Activated CD8-positive, alpha-beta T cell treated with anti-CD3 and anti-CD28 coated beads, Interleukin-2, amount 10 ng/mL, durations not matched to agents 7 days and 5 days (primary cell): ENCODE results near the gene BCR. TPM values are rescaled to one million over a fixed set of nuclear protein-coding genes. Genes with fewer than 3 reads are reported as not detected.

Experiments used
- ATAC-seq: fragments of 150-1000 bp; cut with Tn5 transposase; one replicate; pipeline ENCODE4 v1.10.0; 2021; ENCODE audit warnings: moderate library complexity
- CTCF ChIA-PET: fragments of 350-600 bp; sonication (Branson Sonifier 250); formaldehyde crosslinking; loops from one replicate; lab custom pipeline; 2021; ENCODE audit warnings: antibody characterized with exemption; lab: Charles Lee
- POLR2A ChIA-PET: fragments of 350-600 bp; sonication (Branson Sonifier 250); formaldehyde crosslinking; loops from one replicate; lab custom pipeline; 2021; ENCODE audit warnings: antibody characterized with exemption; lab: Charles Lee
- DNase-seq: peaks from one replicate; pipeline ENCODE4 v3.0.0-alpha.2; 2020
- H3K27ac Mint-ChIP-seq: one replicate; pipeline ENCODE4 v1.8.0; 2021; ENCODE audit warnings: mild to moderate bottlenecking, mixed read lengths
- H3K27me3 Mint-ChIP-seq: one replicate; pipeline ENCODE4 v1.8.0; 2021; ENCODE audit warnings: low read depth, mixed read lengths
- H3K36me3 Mint-ChIP-seq: one replicate; pipeline ENCODE4 v1.8.0; 2021; ENCODE audit warnings: low read depth, mixed read lengths
- H3K4me1 Mint-ChIP-seq: one replicate; pipeline ENCODE4 v1.8.0; 2021; ENCODE audit warnings: low read depth, mixed read lengths
- H3K4me3 Mint-ChIP-seq: one replicate; pipeline ENCODE4 v1.8.0; 2021; ENCODE audit warnings: mild to moderate bottlenecking, mixed read lengths
- H3K9me3 Mint-ChIP-seq: one replicate; pipeline ENCODE4 v1.8.0; 2022; ENCODE audit warnings: mixed read lengths; ENCODE audit not compliant: insufficient read depth
- total RNA-seq, 2 experiments: library from RNA; stranded (reverse); gene quantifications; one replicate each; pipeline ENCODE4 v1.2.3, GENCODE V29; 2021

BCR gene
- total RNA-seq, 2 experiments from 2014 or later = 31.1 to 31.9 TPM

DNA sequence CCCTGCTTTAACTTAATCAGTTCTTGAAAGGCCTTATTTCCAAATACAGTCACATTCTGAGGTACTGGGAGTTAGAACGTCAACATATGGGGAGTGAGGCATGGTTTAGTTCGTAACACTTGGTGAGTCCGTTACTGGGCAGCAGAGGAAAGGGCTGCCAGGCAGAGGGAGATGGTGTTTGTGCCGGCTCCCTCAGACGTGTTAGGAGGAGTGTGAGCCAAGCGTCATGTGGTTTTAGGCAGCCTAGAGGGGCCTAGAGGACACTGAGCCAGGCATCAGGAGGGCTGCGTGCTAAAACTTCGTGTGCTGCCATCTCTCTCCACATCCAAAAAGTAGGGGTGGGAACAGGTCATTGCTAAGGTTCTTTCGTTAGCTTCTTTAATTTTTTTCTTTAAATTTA is 10.2 kb downstream of the BCR start:
- ATAC-seq = no peak
- Mint-ChIP-seq H3K4me1 (peaks cover 16% of the 10 kb centered on the region), H3K36me3 (peaks cover 15% of the 10 kb centered on the region), H3K27ac (no peak overlapping the region), H3K27me3 (no peaks in the 10 kb centered on the region), H3K4me3 (no peak overlapping the region), H3K9me3 (no peaks in the 10 kb centered on the region)
- CTCF ChIA-PET = no interaction called here
- no peak for DNase-seq
- POLR2A ChIA-PET = no interaction called here

DNA sequence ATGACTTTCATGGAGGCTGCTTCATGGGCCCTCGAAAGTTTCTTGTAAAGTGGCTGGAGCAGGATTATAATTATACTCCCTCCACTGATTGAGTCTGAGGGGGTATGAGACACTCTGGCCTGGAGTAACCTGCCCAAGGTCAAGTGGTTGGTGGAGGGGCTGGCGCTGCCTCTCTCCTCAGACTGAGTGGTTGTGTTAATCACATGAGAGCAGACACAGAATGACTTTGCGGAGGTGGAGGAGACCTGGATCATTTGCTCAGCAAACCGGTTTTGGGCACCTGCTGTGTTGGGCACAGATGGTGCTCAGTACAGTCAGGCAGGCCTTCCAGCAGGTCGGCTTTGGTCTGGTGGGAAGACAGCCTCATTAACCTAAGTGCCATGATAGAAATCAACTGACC is 11.8 kb downstream of the BCR start:
- POLR2A ChIA-PET = no interaction called here
- CTCF ChIA-PET = interaction anchor here (0.9 kb wide), 1 partner anchor 90 kb away, joined by 3 read pairs; no protein-coding TSS in a partner anchor
- no peak for DNase-seq
- Mint-ChIP-seq H3K27ac (no peak overlapping the region), H3K4me3 (no peak overlapping the region), H3K36me3 (peaks cover 7% of the 10 kb centered on the region), H3K4me1 (peaks cover 7% of the 10 kb centered on the region), H3K27me3 (no peaks in the 10 kb centered on the region), H3K9me3 (no peaks in the 10 kb centered on the region)
- no peak for ATAC-seq

DNA sequence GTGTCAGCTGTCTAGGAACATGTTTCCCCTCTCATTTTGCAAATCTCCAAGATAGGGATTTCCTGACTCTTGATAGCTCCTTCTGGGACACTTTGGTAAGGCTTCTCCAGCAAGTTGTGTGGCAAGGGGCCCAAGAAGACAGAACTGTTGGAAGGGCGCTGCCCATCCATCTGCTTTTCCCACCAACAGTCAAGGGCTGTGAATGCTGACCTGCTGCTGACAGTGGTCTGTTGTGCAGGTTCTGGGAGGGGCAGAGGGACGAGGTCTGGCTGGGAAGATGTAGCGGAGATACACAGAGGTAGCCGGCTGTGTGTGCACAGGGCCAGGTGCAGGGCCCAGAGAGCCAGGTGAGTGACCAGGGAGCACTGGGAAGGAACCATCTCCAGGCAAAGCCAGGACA is 12.2 kb downstream of the BCR start:
- H3K4me3 Mint-ChIP-seq = no peak overlapping the region
- ChIA-PET POLR2A (no interaction called here), CTCF (interaction anchor here (0.9 kb wide), 1 partner anchor 89 kb away, joined by 3 read pairs; no protein-coding TSS in a partner anchor)
- no peaks in the 10 kb centered on the region for H3K9me3 Mint-ChIP-seq
- ATAC-seq (no peak), DNase-seq (no peak)
- no peaks in the 10 kb centered on the region for H3K27me3 Mint-ChIP-seq
- peaks cover 5% of the 10 kb centered on the region for H3K4me1 Mint-ChIP-seq
- no peak overlapping the region for H3K27ac Mint-ChIP-seq
- H3K36me3 Mint-ChIP-seq = peaks cover 5% of the 10 kb centered on the region

DNA sequence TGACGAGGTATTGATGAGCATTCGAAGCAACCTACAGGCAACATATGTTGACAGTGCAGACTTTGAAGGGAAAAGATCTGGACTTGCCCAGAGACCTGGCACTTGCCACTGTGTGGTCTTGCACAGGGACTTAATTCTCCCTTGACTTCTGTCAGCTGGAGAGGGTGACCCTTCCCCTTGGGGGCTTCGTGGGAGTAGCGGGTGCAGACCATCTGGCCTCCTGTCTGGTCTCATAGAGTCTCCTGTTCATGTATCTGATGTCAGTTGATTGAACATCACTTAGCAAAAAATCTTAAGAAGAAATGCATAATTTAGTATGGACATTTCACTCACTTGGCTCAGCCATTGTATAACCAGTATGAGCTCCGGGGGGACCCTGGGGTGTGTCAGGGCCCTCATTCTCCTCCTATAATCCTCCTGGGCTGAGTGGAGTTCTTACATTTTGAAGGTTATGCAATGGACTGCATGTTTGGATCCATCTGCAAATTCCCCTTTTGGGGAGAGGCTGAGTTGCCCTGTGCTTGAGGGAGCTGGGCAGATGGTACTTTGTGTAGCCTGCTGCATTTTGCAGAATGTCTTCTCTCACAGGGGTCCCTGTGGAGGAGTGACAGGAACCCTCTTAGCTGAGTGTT is 13.0 kb downstream of the BCR start:
- ATAC-seq = no peak
- no peak for DNase-seq
- Mint-ChIP-seq H3K27ac (no peak overlapping the region), H3K4me3 (no peak overlapping the region), H3K27me3 (no peaks in the 10 kb centered on the region), H3K36me3 (no peaks in the 10 kb centered on the region), H3K9me3 (no peaks in the 10 kb centered on the region), H3K4me1 (no peaks in the 10 kb centered on the region)
- ChIA-PET CTCF (interaction anchor here (0.9 kb wide), 1 partner anchor 88 kb away, joined by 3 read pairs; no protein-coding TSS in a partner anchor), POLR2A (no interaction called here)

DNA sequence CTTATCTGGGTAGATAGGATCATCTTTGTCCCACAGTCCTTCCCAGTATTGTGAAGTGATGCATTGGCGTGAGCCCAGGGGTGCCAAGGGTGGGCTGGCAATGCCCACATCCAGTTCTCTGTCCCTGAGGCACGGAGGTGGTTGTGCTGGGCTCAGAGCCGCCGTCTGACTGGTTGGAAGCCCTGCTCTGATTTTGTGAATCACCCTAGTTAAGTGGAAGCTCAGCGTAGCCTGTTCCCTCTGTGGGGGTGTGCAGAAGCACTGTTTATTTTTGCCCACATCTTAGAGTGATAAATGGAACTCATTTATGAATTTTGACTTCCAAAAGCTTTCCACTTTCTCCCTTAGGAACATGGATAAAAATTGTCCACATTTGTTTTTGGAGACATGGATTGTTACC is 13.6 kb downstream of the BCR start:
- POLR2A ChIA-PET = no interaction called here
- no peak overlapping the region for H3K4me3 Mint-ChIP-seq
- H3K9me3 Mint-ChIP-seq = no peaks in the 10 kb centered on the region
- no peaks in the 10 kb centered on the region for H3K36me3 Mint-ChIP-seq
- H3K27ac Mint-ChIP-seq = no peak overlapping the region
- ATAC-seq (no peak), DNase-seq (no peak)
- no peaks in the 10 kb centered on the region for H3K27me3 Mint-ChIP-seq
- no peaks in the 10 kb centered on the region for H3K4me1 Mint-ChIP-seq
- CTCF ChIA-PET = no interaction called here

DNA sequence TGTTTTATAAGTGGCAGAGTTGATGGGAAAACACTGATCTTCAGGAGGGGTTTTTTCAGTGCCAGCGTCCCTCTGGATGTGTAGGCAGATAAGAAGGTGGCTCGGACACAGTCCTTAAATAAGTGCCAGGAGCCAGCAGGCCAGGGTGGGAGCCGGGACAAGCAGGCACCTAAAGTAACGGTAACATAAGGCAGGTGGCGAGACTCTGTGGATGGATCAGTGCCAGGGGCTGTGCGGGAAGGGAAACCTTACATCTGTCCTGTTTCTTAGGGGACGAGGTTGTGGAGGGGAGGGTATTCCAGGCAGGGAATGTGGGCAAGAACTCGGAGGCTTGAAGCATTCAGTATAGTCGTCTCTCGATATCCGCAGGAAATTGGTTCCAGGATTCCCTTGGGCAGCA is 15.9 kb downstream of the BCR start:
- no peaks in the 10 kb centered on the region for H3K36me3 Mint-ChIP-seq
- DNase-seq (no peak), ATAC-seq (no peak)
- no peaks in the 10 kb centered on the region for H3K27me3 Mint-ChIP-seq
- CTCF ChIA-PET = no interaction called here
- H3K9me3 Mint-ChIP-seq = no peaks in the 10 kb centered on the region
- no peak overlapping the region for H3K4me3 Mint-ChIP-seq
- POLR2A ChIA-PET = no interaction called here
- no peaks in the 10 kb centered on the region for H3K4me1 Mint-ChIP-seq
- no peak overlapping the region for H3K27ac Mint-ChIP-seq

DNA sequence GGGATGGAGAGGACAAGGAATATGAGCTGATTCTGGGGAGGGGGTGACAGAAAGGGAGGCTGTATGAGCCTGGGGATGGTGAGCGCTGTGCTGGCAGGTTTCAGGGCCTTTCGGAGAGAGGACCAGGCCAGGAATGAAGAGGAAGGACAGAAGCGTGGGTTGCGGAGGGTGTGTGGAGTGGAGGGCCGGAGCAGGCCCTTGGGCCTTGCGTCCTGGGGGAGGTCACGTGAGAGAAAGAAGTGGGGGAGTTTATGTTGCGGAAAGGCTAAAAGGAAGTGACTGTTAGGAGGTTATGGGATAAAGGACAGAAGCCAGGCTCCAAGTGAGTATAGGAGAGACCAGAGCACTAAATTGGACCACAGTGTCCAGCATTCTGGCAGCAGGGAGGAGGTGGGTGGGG is 17.5 kb downstream of the BCR start:
- ATAC-seq (no peak), DNase-seq (no peak)
- Mint-ChIP-seq H3K36me3 (no peaks in the 10 kb centered on the region), H3K9me3 (no peaks in the 10 kb centered on the region), H3K4me3 (no peak overlapping the region), H3K27me3 (no peaks in the 10 kb centered on the region), H3K27ac (no peak overlapping the region), H3K4me1 (no peaks in the 10 kb centered on the region)
- CTCF ChIA-PET = no interaction called here
- POLR2A ChIA-PET = no interaction called here

DNA sequence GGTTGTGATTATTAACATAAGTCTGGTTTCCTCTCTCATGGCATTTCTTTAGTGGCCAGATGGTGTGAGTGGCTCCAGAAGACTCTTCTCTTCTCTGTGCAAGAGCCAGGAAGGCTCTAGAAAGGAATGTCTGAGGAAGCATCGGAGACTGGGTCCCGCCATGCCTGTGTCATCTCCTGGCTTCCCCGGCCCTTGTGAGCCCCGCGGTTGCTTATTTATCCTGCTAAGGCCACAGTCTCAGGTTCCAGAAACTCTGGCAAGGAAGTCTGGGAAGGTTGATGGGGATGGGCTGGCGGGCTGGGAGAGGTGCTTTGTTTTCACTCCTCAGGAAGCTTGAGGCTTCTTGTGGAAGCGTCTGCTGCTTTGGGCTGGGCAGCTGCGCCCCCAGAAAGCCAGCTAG is 18.9 kb downstream of the BCR start:
- no peaks in the 10 kb centered on the region for H3K27me3 Mint-ChIP-seq
- DNase-seq (no peak), ATAC-seq (no peak)
- no peaks in the 10 kb centered on the region for H3K4me1 Mint-ChIP-seq
- peaks cover 3% of the 10 kb centered on the region for H3K36me3 Mint-ChIP-seq
- H3K27ac Mint-ChIP-seq = no peak overlapping the region
- POLR2A ChIA-PET = no interaction called here
- CTCF ChIA-PET = no interaction called here
- no peak overlapping the region for H3K4me3 Mint-ChIP-seq
- H3K9me3 Mint-ChIP-seq = no peaks in the 10 kb centered on the region

DNA sequence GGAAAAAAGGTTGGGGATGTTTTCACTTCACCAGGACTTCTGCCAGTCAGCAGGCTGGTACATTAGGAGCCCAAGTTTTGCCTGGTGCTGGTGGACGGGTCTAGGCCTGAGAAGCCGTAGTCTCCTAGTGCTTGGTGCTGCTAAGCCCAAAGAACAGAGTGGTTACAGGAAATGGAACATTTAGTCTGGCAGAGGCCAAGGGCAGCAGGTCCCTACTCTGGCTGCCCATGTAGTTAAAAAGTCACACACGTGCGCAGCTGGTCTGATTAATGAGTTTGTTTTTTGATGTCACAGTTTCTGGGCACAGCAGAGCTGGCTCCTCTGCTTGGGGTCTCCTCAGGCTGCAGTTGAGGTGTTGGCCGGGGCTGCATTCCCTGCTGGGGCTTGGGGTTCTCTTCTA is 20.6 kb downstream of the BCR start:
- Mint-ChIP-seq H3K36me3 (peaks cover 3% of the 10 kb centered on the region), H3K27me3 (no peaks in the 10 kb centered on the region), H3K4me3 (no peak overlapping the region), H3K4me1 (no peaks in the 10 kb centered on the region), H3K9me3 (no peaks in the 10 kb centered on the region), H3K27ac (no peak overlapping the region)
- ChIA-PET POLR2A (no interaction called here), CTCF (no interaction called here)
- no peak for DNase-seq
- no peak for ATAC-seq

DNA sequence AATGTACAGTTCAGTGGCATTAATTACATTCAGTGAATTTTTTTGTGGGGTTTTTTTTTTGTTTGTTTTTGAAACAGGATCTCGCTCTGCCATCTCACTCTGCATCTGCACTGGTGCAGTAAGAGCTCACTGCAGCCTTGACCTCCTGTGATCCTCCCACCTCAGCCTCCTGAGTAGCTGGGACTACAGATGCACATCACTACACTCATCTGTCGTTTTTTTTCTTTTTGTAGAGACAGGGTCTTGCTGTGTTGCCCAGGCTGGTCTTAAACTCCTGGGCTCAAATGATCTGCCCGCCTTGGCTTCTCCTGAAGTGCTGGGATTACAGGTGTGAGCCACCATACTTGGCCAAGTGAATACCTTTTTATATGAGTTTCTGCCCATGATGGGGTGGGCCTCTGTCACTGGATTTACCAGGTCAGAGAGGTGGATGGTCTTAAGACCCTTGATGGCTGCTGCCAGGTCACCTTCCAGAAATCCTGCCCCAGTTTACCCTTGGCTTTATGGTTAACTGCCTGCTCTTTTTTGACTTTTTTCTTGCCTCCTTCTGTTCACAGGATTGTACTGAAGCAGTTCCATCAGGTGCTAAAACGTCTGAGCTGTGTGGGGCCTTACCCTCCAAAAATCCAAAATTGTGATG is 22.6 kb downstream of the BCR start:
- POLR2A ChIA-PET = no interaction called here
- CTCF ChIA-PET = interaction anchor here (1.3 kb wide), 1 partner anchor 79 kb away, joined by 3 read pairs; no protein-coding TSS in a partner anchor
- Mint-ChIP-seq H3K9me3 (no peaks in the 10 kb centered on the region), H3K4me1 (no peaks in the 10 kb centered on the region), H3K27ac (no peak overlapping the region), H3K36me3 (peaks cover 8% of the 10 kb centered on the region), H3K4me3 (no peak overlapping the region), H3K27me3 (no peaks in the 10 kb centered on the region)
- DNase-seq (no peak), ATAC-seq (no peak)

DNA sequence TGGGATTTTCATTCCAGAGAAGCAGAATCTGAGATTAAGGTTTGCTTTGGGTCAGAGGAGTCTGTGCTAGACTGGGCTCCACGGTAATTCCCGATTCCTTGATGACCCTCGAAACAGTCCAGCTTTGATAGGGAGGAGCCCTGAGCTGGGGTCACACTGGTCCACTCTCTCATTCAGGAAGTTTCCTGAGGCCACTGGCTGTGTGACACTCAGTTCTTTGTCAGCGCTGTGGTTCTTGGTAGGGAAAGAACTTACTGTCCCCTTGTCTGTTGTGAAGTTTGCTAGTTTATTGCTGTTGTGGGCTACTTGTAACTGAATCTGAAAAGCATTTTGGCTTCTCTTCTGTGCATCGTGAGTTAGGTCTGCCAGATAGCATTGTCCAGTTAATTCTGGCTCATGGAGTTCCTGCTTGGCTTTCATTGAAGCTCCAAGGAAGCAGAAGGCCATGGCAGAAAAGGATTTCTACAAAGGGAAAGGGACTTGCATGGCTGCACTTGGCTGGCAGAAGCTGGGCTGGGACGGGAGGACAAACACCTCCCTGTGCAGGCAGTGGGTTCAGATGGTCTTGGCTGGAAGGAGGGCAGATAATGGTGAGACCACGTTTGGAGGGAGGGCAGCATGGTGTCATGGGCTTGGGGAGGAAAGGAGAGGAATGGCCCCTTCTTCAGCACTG is 23.3 kb downstream of the BCR start:
- peak overlapping the region; percentile 39 for H3K27ac Mint-ChIP-seq
- H3K27me3 Mint-ChIP-seq = no peaks in the 10 kb centered on the region
- no peaks in the 10 kb centered on the region for H3K9me3 Mint-ChIP-seq
- ChIA-PET CTCF (no interaction called here), POLR2A (no interaction called here)
- H3K4me1 Mint-ChIP-seq = no peaks in the 10 kb centered on the region
- ATAC-seq (no peak), DNase-seq (no peak)
- H3K4me3 Mint-ChIP-seq = no peak overlapping the region
- H3K36me3 Mint-ChIP-seq = peaks cover 8% of the 10 kb centered on the region

DNA sequence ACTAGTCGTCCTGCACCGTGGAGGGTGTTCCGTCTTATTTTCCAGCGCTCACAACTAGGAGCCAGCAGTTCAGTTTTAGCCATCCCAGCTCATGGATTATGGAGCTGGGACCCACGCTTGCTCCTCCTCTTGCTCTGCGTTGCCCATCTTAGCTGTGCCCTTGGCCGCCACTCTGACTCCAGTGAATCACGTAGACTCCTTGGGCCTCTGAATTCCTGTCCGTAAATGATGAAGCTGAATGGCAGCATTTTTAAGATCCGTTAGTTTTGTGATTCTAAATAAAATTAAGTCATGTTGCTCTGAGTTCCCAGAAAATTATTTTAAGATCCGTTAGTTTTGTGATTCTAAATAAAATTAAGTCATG is 23.8 kb downstream of the BCR start:
- ATAC-seq = no peak
- POLR2A ChIA-PET = no interaction called here
- no peak for DNase-seq
- Mint-ChIP-seq H3K27me3 (no peaks in the 10 kb centered on the region), H3K9me3 (no peaks in the 10 kb centered on the region), H3K27ac (no peak overlapping the region), H3K36me3 (peaks cover 8% of the 10 kb centered on the region), H3K4me3 (no peak overlapping the region), H3K4me1 (no peaks in the 10 kb centered on the region)
- CTCF ChIA-PET = no interaction called here
